HG03103 (cell line): ENCODE results near the gene SAMD14.
A peak's percentile ranks its signal among the peaks of the same experiment; 100 is the strongest.

ENCODE experiments used
- ATAC-seq: cut with Tn5 transposase; IDR thresholded peaks from one replicate; pipeline ENCODE4 v1.9.1; 2021; ENCODE audit warnings: low read depth; ENCODE audit not compliant: unreplicated experiment

SAMD14 gene

GRCh38 chr17:50129728-50130558, at the start of gene SAMD14:
TSS of gene SAMD14 (minus strand) at chr17:50130160. CDS start at chr17:50124959, 5,201 bp downstream.
- no peak for ATAC-seq

GRCh38 chr17:50177983-50178834, 48.2 kb upstream of the SAMD14 start:
- ATAC-seq = no peak

DNA sequence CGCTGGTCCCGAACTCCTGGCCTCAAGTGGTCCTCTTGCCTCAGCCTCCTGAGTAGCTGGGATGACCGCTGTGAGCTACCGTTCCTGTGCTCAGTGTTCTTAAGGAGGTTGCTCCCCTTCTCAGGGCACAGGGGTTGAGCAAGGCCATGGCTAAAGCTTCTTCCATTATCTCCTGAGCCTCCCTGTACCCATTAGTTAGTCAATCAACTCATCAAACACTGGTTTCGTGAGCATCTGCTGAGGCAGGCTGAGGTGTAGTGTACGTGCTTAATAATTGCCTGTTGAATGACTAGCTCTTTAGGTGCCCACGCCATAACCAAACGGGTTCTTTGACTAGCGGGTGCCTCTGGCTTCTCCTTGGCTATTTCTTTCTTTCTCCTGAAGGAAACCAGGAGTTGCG, 47.5 kb upstream of the SAMD14 start:
- ATAC-seq = no peak

DNA sequence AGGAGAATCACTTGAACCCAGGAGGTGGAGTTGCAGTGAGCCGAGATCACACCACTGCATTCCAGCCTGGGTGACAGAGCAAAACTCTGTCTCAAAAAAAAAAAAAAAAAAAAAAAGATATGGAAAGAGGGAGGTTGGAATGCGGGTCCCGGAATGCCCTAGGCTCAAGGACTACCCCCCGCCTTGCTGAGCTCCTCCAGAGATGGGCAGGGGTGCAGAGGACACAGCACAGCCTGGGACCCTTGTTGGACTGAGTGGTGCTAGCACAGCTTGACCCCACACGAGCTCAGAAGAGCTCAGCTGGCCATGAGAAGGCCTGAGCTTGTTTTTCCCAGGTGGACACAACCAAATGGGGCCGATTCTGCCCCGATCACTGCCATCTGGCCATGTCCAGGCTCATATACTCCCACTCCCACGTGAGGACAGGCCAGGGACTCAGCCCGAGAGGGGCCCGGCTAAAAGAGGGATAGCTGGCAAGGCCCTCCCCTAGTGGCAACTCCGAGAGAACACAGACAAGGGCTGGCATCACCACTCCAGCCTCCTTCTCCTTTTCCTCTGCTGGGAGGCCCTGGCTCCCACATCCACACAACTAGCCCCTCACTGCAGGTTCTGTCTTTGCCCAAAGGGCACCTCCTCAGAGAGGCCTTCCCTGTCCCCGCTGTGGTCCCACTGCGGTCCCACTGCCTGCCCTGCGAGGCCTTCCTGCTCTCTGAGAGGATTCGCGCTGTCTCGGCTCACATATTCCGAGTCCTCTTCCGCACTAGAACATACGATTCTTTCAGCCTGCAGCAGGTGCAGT, 46.8 kb upstream of the SAMD14 start:
- ATAC-seq = no peak

- no peak for ATAC-seq
Observed at GRCh38 chr17:50175035-50175807, 45.3 kb upstream of the SAMD14 start.

DNA sequence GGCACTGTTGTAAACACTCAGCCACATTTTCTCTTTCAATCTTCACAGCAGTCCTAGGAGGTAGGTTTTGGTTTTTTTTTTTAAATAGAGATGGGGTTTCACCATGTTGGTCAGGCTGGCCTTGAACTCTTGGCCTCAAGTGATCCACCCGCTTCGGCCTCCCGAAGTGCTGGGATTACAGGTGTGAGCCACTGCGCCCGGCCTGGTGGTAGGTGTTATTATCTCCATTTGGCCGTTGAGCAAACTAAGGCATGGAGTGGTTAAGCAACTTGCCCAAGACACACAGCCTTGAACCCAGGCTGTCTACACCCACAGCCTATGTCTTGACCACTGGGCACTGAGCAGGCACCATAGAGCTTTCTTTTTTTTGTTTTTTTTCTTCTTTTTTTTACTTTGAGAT, 44.5 kb upstream of the SAMD14 start:
- ATAC-seq = no peak

DNA sequence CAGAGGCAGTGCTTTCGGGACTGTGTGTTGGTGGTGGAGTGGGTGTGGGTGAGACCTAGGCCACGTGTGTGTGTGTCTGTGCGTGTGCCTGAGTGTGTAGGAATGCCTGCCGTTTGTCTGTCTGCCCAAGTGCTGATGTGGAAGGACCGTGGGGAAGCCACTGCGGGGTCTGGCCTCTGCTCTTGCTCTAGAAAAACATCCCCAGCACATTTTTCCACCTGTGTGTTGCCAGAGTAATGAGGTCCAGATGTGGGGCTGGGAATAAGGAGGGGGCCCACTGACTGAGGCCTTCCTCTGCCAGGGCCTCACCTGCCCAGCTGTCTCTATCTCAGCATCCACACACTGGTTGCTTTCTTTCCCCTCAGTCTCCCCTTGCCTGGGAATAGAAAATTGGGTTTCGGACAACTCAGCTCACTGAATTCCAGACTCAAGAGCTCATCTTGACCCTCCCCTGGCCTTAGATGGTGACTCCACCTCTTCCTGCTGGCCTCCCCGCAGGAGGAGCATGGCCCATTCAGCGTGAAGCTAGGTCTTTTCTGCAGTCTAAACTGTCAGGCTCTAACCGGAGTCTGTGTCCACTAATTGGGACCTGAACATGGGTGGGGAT, 43.5 kb upstream of the SAMD14 start:
- no peak for ATAC-seq

- ATAC-seq = no peak
Observed at GRCh38 chr17:50172936-50173334, 43.0 kb upstream of the SAMD14 start.

GRCh38 chr17:50172130-50172529, 42.2 kb upstream of the SAMD14 start:
- ATAC-seq = no peak

DNA sequence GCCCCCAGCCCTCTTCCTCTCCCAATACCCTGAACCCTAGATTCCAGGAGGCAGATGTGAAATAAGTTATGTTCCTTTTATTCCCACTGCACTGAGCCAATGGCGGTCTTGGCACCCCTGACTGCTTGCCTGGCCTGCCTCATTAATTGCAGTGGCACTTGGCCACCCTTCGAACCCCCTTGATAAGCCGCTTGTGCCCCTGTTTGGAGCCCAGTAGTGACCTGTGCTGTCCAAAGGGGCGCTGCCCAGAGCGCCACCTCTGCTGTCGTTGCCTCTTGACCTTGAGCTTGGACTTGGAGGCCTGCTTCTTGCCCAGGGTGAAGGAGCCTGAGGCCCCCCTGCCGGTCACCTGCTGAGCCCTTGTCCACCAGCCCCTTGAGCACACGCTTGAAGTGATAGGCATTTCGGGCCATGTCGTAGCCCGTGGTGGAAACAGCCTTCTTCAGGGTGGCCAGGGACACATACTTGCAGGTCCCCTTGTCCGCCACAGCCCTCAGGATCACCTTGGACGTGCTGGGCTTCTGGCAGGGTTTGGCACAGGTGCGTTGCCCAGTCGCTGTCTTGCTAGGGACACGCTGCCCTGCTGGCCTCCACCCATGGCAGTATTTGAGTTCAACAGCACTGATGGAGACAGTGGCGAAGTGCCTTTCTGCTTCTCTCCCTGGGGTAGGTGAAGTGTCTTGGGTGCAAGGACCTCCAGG, 41.6 kb upstream of the SAMD14 start:
- no peak for ATAC-seq

DNA sequence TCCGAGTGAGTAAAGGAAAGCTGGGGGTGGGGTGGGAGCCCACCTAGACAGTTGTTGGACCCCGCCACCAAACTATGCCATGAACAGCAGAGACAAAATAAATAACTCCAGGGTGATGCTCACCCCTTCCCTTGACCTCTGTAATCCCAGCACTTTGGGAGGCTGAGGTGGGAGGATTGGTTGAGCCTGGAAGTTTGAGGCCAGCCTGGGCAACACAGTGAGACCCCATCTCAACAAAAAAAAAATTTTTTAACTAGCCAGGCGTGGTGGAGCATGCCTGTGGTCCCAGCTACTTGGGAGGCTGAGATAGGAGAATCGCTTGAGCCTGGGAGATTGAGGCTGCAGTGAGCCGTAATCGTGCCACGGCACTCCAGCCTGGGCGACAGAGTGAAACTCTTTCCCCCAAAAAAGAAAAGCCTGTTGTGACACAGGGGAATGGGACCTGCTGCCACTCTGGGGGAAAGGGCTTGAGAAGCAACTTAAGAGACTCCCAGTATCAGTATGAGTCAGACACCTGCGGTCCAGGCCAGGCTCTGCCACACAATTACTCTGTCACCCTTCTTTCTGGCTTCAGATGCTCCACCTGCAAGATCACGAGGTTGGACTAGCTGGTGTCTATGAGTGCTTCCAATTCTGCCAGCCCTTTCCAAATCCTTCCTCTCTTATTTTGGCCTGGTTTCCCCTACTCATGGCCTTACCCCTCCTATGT, 40.9 kb upstream of the SAMD14 start:
- ATAC-seq = peak; percentile 79

DNA sequence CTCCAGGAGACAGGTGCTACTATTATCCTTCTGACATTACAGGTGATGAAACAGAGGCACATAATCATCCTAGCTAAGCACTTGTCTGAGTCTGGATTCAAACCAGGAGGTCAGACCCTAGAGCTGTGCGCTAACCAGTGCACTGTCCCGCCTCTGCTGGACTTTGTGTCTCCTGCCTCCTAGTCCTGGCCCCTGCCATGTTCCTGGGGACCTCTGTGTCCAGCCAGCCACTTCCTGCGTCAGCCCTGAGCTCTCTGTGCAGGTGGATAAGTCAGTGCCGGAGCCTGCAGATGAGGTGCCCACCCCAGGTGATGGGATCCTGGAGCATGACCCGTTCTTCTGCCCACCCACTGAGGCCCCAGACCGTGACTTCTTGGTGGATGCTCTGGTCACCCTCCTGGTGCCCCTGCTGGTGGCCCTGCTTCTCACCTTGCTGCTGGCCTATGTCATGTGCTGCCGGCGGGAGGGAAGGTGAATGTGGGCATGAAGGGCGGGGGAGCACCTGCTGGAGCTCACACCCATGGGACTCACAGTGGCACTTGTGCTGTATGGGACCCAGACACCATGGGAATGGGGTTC, 40.0 kb upstream of the SAMD14 start:
- no peak for ATAC-seq

- no peak for ATAC-seq
Observed at GRCh38 chr17:50169121-50169764, 39.3 kb upstream of the SAMD14 start.

- no peak for ATAC-seq
Observed at GRCh38 chr17:50168319-50168718, 38.4 kb upstream of the SAMD14 start.

- no peak for ATAC-seq
Observed at GRCh38 chr17:50167371-50167770, 37.4 kb upstream of the SAMD14 start.

DNA sequence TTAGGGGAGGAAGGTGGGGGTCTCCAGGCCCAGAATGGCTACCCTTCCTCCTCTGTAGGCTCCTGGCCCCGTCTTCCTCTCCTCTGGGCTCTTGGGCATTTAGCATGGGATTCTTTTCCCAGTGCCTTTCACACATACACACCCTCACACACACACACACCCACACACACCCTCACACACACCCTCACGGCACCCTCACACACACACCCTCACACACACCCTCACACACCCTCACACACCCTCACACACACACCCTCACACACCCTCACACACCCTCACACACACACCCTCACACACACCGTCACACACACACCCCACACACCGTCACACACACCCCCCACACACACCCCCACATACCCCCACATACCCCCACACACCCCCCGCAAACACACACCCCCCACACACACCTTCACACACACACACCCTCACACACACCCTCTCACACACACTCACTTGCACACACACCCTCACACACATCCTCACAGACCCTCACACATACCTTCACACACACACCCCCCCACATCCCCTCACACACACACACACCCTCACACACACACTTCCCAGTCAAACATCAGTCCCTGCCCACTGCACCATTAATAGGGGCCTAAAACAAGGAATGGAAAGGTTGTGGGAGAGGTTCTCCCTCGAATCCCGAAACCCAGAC, 36.7 kb upstream of the SAMD14 start:
- no peak for ATAC-seq

DNA sequence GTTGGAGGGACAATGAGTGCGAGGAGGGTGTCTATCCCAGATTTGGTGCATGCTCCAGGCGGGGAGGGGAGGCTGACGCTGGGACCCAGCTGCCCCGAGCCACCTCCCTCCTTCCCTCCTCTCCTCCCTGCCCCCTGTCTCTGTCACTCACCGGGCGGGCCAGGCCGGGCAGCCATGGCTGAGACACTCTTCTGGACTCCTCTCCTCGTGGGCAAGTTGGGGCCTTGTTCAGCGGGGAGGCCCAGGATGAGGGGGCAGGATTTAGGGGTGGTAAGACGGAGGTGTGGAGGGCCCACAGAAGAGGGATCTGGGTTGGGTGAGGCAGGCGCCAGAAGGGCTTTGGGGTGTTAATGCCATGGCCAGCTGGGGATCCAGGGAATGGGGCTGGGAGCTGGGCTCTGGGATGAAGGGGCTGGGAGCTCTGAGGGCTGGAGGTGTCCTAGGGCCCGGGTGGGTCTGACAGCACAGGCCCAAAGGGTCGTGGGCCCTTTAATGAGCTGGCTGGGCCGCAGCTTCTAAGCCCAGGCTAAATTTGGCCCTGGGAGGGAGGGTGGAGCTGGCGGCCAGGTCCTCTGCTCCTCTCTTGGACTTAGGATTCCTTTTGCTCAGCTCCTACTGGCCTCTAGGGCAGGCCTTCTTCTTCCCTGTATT, 36.0 kb upstream of the SAMD14 start, which contains the start of gene SGCA:
TSS of gene SGCA (plus strand) at position 139 of the 651 bp plus-strand sequence. CDS start at position 175, 36 bp downstream.
- no peak for ATAC-seq
